Right atrium auricular region (tissue), 2 donors: ENCODE results near the gene TSPAN9. TPM values are rescaled to one million over a fixed set of nuclear protein-coding genes. Genes with fewer than 3 reads are reported as not detected.

ENCODE experiments used
- DNase-seq: peaks from one replicate; pipeline ENCODE4 v3.0.0-alpha.2; 2019; ENCODE audit warnings: low spot score
- H3K27ac ChIP-seq, 2 donors: fragments of 200-600 bp; sonication (generic); 1 replicate in 1 of 2; 2 replicates in 1 of 2; pipeline ENCODE4 v1.5.1; 2016 to 2019
- H3K27me3 ChIP-seq, 2 donors: fragments of 200-600 bp; sonication (generic); one replicate each; pipeline versions ENCODE4 v1.5.1 to v1.6.0; 2017 to 2019
- H3K36me3 ChIP-seq: fragments of 200-600 bp; sonication (generic); one replicate; pipeline ENCODE4 v1.5.1; 2016
- H3K4me1 ChIP-seq, 2 donors: fragments of 200-600 bp; sonication (generic); one replicate each; pipeline versions ENCODE4 v1.5.1 to v1.6.0; 2017 to 2019
- H3K4me3 ChIP-seq, 2 donors: fragments of 200-600 bp; sonication (generic); 1 replicate in 1 of 2; 2 replicates in 1 of 2; pipeline ENCODE4 v1.5.1; 2017 to 2019; ENCODE audit warnings: mild to moderate bottlenecking in 1 of 2, moderate library complexity in 1 of 2
- H3K9me3 ChIP-seq, 2 donors: fragments of 200-600 bp; sonication (generic); one replicate each; pipeline ENCODE4 v1.5.1; 2019
- CTCF ChIP-seq, 2 donors: fragments of 200-600 bp; sonication (generic); IDR thresholded peaks; one replicate each; pipeline ENCODE4 v1.5.1; 2019; ENCODE audit warnings: antibody characterized with exemption in 2 of 2
- total RNA-seq, 2 donors: library from RNA; depleted of rRNA; stranded (reverse); fragments of >200 nt; gene quantifications; one replicate each; pipeline ENCODE4 v1.1.0, GENCODE V29; 2016

Gene TSPAN9
- total RNA-seq, 2 donors from 2014 or later = 103 to 185 TPM

DNA sequence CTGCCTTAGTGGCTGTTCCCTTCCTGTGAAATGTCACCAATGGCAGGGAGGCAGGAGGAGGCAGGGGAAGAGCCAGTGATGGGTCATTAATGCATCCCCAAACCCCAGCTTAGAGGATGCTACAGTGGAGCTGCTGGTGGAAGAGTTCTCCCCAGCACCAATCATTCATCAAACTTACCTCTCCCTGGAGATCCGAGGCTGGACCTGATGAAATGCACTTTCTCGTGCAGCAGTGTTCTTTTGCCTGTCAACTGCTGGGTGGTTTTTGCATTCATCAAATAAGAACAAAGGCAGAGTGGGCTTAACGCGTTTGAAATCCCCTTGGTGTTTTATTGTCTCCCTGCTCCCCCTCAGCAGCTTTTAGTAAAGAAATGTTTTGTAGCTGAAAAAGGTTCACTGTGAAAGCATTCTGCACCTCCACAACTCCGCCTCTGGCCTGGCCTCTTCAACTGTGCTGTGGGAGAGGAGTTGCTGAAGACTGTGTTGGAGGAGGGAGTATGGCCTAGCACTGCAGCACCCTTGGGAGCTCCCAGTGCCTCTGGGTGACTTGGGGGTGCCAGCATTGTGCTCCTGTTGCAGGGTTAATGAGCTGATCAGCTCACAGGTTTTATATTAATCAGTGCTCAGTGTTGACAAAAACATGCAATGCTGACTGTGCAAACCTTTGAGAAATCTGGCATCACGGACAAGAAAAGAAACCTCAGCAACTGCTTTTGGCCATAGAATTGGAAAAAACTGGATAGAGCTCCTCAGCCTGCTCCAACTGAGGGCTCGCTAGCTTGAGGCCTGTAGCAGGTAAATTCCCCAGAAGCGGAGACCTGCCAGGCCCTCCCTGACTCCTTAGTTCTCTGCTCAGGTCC is 14.4 kb downstream of the TSPAN9 start:
- Histone ChIP-seq H3K9me3 (no peaks in the 10 kb centered on the region), H3K27ac (no peak overlapping the region), H3K4me1 (peaks cover 0 to 45% of the 10 kb centered on the region in 2 donors), H3K36me3 (no peaks in the 10 kb centered on the region), H3K27me3 (no peaks in the 10 kb centered on the region), H3K4me3 (no peak overlapping the region)
- no peak for TF ChIP-seq CTCF (IDR thresholded peaks at IDR 0.05)
- DNase-seq = no peak

DNA sequence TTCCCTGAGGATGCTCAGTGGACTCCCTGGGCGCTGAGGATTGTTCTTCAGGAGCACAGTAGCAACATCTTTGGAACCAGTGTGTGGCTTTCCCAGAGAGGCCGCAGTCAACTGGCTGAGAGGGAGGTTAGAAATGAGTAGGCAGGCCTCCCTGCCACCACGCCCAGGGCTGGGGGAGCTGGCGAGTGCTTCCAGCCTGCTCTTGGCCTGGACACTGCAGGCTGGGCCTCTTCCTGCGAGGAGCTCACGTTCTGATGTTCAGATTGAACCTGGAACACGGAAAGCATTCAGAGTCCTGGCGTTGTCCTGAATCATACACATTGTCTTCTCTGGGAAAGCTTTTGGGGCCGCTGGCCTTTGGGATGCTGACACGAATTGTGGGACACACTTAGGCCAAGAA is 15.6 kb downstream of the TSPAN9 start:
- Histone ChIP-seq H3K27ac (peak overlapping the region in 1 of 2 donors; percentile 4), H3K36me3 (no peaks in the 10 kb centered on the region), H3K4me1 (peaks cover 0 to 44% of the 10 kb centered on the region in 2 donors), H3K4me3 (no peak overlapping the region), H3K27me3 (no peaks in the 10 kb centered on the region), H3K9me3 (no peaks in the 10 kb centered on the region)
- DNase-seq = no peak
- no peak for TF ChIP-seq CTCF (IDR thresholded peaks at IDR 0.05)

DNA sequence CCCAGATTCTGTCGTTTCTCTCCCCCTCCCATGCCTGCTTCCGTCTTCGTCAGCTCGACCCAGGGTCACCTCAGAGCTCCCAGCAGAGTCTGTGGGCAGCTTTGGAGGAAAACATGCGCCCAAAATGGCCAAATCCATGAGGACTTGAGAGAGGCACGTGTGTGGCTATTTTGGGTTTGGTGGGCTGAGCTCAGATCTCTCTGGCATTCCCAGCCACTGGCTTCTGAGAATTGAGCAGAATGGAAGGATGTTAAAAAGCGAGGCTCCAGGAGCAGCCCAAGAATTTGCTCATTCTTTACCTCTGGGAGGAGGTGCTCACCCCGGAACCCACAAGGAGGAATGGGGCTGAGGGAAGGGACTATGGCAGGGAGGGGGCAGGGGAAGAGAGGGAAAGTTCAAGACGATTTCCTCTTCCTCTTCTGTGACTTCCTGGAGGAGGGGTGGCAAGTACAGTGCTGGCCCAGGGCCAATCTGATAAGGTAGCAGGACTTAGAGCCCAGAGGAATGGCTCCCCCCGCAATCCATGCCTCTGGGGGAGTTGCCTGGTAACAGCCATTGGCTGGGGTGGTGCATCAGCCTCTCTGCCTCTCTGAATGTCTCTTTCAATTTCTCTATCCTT is 20.1 kb downstream of the TSPAN9 start:
- Histone ChIP-seq H3K27me3 (no peaks in the 10 kb centered on the region), H3K4me3 (peak overlapping the region in 1 of 2 donors; percentile 20), H3K9me3 (no peaks in the 10 kb centered on the region), H3K27ac (peak overlapping the region; percentile 75 to 85), H3K4me1 (peaks cover 0 to 50% of the 10 kb centered on the region in 2 donors), H3K36me3 (no peaks in the 10 kb centered on the region)
- DNase-seq = peak; percentile 78
- TF ChIP-seq CTCF (IDR thresholded peaks at IDR 0.05) = no peak

GRCh38 chr12:3097836-3098235 is 20.7 kb downstream of the TSPAN9 start:
- Histone ChIP-seq H3K36me3 (no peaks in the 10 kb centered on the region), H3K4me3 (peak overlapping the region in 1 of 2 donors; percentile 20), H3K27me3 (no peaks in the 10 kb centered on the region), H3K4me1 (peaks cover 0 to 51% of the 10 kb centered on the region in 2 donors), H3K27ac (peak overlapping the region; percentile 75 to 85), H3K9me3 (no peaks in the 10 kb centered on the region)
- TF ChIP-seq CTCF (IDR thresholded peaks at IDR 0.05) = no peak
- no peak for DNase-seq

- DNase-seq = no peak
- Histone ChIP-seq H3K27ac (peak overlapping the region; percentile 75 to 85), H3K9me3 (no peaks in the 10 kb centered on the region), H3K4me3 (no peak overlapping the region), H3K27me3 (no peaks in the 10 kb centered on the region), H3K36me3 (no peaks in the 10 kb centered on the region), H3K4me1 (peaks cover 0 to 57% of the 10 kb centered on the region in 2 donors)
- no peak for TF ChIP-seq CTCF (IDR thresholded peaks at IDR 0.05)
These were observed 21.3 kb downstream of the TSPAN9 start for GRCh38 chr12:3098436-3098835.
